Fibroblast of the conjunctiva (primary cell): ENCODE results near the gene UQCRQ.

Experiments used
- DNase-seq: peaks from one replicate; pipeline ENCODE4 v3.0.0-alpha.2; 2010; ENCODE audit warnings: low read depth

UQCRQ gene

GRCh38 chr5:132866342-132867045 is at the start of gene UQCRQ, which contains the start of gene GDF9:
Gene UQCRQ, plus strand, starts transcription at chr5:132866642. Its CDS starts 240 bp downstream, at chr5:132866882.
Gene GDF9, minus strand, starts transcription at chr5:132866469. Its CDS starts 1,936 bp downstream, at chr5:132864533.
- DNase-seq: peak; percentile 99

GRCh38 chr5:132817011-132817410 is 49.4 kb upstream of the UQCRQ start:
- DNase-seq: no peak

GRCh38 chr5:132819468-132819867 is 47.0 kb upstream of the UQCRQ start:
- DNase-seq: no peak

- peak; percentile 89 for DNase-seq
Measured at GRCh38 chr5:132820162-132820754, 46.2 kb upstream of the UQCRQ start.

GRCh38 chr5:132821350-132821749 is 45.1 kb upstream of the UQCRQ start:
- DNase-seq: no peak

- DNase-seq: no peak
Measured at GRCh38 chr5:132821791-132822190, 44.7 kb upstream of the UQCRQ start.

GRCh38 chr5:132822650-132823480 is 43.6 kb upstream of the UQCRQ start:
- DNase-seq: no peak

- DNase-seq: no peak
Measured at GRCh38 chr5:132823481-132824050, 42.9 kb upstream of the UQCRQ start.

- no peak for DNase-seq
Measured at GRCh38 chr5:132824426-132824825, 42.0 kb upstream of the UQCRQ start.

- DNase-seq: no peak
Measured at GRCh38 chr5:132825033-132825833, 41.2 kb upstream of the UQCRQ start.

- DNase-seq: no peak
Measured at GRCh38 chr5:132825834-132826391, 40.5 kb upstream of the UQCRQ start.

GRCh38 chr5:132826424-132827082 is 39.9 kb upstream of the UQCRQ start:
- no peak for DNase-seq

GRCh38 chr5:132827943-132828673 is 38.3 kb upstream of the UQCRQ start:
- no peak for DNase-seq

GRCh38 chr5:132828846-132829494 is 37.5 kb upstream of the UQCRQ start:
- DNase-seq: no peak

- no peak for DNase-seq
Measured at GRCh38 chr5:132829742-132830435, 36.6 kb upstream of the UQCRQ start.

- no peak for DNase-seq
Measured at GRCh38 chr5:132830436-132831094, 35.9 kb upstream of the UQCRQ start, which contains the start of gene SHROOM1. Gene SHROOM1, minus strand, starts transcription at chr5:132830647. Its CDS starts 4,507 bp downstream, at chr5:132826140.

- DNase-seq: no peak
Measured at GRCh38 chr5:132831095-132831860, 35.2 kb upstream of the UQCRQ start.
